AG20443 (cell line): Measurements from ENCODE around the gene TUBA3E.
A peak's percentile ranks its signal among the peaks of the same experiment; 100 is the strongest.
"Not testable (repeated sequence)": the region's sequence is repeated elsewhere in the genome, so short reads cannot be mapped to it uniquely, and the experiment has no call there.

Experiments
- DNase-seq: peaks from one replicate; pipeline ENCODE4 v3.0.0; 2012; ENCODE audit warnings: low spot score, mixed read lengths

The TUBA3E gene

DNA sequence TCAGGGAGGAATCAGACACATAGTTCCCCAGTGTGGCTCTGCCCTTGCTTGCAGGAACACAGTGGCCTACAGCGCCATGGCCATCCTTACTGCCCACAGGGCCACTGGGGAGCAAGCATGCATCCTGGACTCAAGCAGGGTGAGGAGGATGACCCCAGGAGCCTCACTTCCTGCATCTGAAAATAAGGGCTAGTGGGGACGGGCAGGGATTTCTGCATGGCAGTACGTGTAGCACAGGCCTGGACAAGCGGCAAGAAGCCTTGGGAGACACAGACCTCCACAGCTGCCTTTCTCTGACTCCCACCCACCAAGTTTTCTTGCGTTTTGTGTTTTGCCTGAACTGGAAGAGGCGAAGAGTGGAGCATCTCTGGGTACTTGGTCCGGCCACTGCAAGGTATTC lies 35.8 kb downstream of the TUBA3E start:
- DNase-seq, result not testable (repeated sequence)

DNA sequence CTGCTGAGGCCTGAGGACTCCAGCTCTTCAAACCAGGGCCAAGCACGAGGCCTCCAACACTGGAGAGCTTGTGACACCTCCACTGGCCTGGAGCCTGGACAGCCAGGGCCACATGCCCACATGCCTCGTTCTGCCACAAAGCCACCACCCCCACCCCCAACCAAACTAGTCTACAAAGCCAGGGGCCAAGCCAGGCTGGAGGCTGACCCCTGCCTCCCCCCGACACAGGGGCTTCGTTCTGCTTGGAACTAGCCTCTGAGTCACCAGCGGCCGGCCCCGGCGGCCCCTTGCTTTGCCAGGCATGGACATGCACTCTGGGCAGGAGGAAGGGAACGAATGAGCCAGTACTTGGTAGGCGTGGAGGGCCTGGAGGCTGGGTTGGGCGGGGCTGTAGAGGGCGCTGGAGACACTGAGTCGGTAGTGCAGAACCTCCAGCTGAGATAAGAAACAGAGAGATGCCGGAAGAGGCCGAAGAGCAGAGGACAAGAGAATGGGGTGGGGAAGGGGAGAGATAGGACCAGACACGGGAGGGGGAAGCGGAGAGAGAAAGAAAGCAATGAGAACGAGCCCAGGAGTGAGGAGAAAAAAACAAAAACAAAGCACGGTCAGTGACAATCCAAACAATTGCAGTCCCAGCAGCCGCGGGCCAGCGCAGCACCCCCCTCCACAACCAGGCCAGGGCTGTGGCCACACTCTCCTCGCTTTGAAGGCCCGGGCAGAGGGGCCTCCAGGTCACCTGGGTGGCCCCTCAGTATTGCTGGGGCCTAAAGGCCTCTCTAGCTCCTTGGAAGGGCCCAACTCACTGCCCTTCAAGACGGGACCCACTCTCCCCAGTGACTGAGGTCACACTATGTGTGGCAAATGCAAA lies 37.2 kb downstream of the TUBA3E start:
- DNase-seq, result not testable (repeated sequence)

DNA sequence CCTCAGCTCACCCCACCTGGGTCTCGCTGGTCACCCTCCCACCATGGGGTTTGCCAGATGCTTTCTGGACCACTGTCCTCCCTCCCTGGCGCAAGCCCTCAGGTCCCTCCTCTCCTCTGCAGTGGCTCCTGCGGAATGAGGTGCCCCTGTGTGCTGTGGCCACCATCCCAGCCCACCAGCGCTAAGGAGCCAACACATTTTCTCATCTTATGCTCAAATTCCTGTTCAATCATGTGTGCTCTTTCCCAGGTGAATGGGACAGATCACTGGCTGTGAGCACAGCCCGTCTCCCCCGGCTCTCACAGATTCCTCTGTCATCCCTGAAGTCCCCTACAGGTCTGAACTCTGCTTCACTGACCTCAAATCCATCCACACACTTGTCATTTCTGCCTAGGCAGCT lies 38.1 kb downstream of the TUBA3E start:
- no peak for DNase-seq

DNA sequence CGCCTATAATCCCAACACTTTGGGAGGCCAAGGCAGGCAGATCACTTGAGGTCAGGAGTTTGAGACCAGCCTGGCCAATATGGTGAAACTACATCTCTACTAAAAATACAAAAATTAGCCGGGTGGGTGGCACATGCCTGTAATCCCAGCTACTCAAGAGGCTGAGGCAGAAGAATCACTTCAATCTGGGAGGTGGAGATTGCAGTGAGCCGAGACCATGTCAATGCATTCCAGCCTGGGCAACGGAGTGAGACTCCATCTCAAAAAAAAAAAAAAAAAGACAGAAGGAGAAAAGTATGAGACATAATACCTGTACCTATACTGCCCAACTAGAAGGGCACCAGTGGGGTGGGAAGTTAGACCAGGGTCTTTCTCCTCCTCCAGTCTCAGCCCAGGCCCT lies 38.9 kb downstream of the TUBA3E start:
- not testable (repeated sequence) for DNase-seq

DNA sequence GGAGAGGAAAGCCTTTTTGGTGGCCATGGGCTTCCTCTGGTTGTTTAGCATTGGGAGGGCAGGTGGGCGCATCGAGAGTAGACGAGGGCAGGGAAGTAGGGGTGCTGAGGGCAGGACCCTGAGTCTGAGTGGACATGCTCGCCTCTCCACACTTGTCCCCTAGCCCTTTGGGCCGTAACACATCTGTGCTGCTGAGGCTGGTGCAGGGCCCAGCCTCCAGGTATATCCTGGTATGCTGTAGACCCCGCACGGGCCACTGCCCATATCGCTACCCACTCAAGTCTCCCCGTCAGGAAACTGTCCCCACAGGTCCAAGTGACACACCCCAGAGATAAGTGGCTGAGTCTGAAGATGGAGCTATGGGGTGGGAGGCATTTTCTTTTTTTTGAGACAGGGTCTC lies 39.6 kb downstream of the TUBA3E start:
- no peak for DNase-seq

DNA sequence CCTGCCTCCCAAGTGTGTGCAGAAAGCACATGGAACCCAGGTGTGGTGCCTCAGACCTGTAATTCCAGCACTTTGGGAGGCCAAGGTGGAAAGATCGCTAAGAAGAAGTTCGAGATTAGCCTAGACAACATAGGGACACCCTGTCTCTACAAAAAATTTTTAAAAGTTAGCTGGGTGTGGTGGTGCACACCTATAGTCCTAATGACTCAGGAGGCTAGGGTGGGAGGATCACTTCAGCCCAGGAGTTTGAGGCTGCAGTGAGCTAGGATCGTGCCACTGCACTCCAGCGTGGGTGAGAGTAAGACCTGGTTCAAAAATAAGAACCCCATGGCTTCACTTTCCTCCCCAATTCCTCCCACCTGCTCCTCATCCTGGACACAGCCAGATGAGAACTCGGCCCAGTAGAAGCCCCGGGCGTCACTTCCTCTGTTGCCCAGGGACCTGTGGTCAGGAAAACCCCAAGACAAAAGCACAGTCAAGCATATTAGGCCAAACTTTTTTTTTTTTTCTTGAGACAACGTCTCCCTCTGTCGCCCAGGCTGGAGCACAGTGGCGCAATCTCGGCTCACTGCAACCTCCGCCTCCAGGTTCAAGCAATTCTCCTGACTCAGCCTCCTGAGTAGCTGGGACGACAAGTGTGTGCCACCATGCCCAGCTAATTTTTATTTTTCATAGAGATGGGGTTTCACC lies 40.3 kb downstream of the TUBA3E start:
- not testable (repeated sequence) for DNase-seq

DNA sequence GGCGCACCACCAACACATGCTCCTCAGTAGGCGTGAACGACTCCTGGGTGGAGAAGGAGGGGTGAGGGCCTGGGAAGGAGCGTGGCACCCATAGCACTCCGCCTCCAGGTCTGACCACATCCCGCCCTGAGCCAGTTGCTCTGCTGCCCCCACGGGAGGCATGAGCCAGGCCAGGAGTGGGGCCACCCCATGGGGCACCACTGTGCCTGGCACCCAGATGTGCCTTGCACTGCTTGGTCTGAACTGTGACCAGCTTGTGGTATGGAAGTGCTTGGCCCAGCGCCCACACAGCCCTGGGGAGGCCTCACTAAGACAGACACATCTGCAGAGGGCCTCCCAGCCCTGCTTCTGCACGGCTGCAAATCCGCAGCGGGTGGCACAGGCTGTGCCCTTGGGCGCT lies 40.9 kb downstream of the TUBA3E start:
- not testable (repeated sequence) for DNase-seq

DNA sequence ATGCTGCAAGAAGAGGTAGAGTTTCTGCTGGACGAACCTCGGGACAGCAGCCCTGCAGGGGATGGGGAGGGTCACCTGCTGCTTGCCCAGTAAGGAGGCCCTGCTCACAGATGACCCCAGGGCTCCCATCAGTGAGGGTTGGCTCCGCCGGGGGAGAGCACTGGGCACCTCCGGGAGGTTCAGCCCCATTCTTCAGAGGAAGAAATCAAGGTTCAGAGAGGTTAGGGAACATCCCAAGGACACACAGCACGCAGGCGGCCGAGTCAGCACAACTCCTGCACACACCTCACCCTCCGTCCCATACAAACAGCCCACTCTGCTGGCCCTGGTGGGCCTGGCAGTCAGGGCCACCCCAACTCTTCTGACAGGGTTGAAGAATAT lies 41.6 kb downstream of the TUBA3E start:
- DNase-seq, result no peak

DNA sequence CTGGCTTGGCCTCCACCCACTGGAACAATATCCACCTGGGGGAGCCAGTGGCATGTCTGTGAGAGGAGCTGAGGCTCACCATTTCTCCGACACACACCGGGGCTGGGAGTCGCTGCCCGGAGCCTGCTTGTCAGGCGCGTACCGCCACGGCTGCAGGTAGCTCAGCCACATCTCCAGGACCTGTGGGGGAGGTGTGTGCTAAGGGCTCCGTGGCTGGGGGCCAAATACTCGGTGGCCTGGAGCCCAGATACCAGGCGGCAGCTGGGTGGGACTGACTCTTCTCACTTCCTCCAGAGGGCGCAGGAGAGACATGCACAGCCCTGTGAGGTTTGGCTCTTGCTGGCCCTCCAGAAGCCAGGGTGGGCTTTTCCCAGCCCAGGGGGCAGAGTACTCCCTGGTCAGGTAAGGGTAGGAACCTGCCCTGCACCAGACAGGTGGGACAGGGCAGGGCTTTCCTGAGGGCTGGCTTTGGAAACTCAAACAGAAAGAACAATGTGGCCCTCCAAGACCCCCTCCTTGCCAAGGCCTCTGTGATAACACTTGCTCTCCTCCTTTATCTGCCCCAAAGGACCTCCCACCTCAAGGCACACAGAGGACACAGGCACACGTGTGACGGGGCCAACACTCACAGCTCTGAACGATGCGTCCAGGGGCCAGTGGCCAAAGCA lies 42.1 kb downstream of the TUBA3E start:
- DNase-seq, result peak; percentile 32

DNA sequence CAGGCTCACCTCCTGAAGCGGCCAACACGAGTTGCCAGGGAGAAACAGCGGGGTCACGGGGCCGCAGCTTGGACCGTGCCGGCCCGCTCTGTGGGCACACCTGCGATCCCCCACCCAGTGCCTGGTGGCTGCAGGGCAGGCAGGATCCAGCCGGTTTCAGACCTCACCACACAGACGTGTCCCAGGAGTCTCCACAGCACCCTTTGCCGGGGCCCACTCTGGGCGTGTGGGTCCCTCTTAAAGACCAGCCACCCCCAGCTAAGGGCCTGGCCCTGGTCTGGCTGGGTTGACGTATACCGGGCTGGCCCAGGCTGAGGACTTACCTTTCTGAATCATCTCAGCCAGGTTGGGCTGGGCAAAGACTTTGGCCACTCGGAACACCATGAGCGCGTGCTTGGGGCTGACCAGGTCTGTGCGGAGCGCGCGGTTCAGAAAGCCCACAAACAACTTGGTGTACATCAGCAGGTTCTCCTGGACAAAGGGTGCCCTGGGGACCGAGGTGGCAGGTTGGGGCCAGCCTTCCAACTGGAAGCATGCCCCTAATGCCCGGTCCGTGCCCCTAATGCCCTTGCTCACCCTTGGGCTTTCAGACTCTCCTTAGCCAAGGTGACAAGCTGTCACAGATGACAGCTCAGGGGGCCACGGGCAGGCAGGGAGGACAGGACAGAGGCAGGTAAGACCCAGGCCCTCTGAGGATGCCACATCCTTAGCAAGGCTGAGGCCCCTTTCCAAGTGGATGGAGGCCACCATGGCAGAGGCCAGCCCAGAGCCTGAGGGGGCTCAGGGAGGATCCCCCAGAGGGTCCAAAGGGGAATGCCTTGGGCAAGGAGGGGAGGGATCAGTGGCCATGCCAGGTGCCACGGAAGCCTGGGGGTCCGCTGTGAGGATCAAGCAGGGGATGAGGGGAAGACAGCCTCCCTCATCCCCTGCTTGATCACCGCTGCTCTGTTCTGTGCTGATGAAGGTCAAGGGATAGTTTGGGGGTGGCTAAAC lies 43.2 kb downstream of the TUBA3E start:
- no peak for DNase-seq

DNA sequence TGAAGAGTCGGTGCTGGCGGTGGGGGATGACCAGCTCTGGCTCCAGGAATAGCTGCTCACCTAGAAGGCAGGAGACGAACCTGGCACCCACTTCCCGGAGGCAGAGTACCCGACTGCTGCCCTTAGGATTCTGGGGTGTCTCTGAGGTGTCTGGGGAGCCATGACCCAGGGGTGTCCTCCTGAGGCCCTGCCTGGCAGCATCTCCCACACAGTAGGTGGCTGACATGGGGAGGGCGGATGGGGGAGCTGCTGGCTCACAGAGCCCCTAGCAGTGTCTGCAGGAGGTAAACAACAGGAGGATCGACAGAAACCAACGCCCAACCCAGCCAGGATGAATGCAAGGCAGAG lies 43.8 kb downstream of the TUBA3E start:
- DNase-seq, result not testable (repeated sequence)

DNA sequence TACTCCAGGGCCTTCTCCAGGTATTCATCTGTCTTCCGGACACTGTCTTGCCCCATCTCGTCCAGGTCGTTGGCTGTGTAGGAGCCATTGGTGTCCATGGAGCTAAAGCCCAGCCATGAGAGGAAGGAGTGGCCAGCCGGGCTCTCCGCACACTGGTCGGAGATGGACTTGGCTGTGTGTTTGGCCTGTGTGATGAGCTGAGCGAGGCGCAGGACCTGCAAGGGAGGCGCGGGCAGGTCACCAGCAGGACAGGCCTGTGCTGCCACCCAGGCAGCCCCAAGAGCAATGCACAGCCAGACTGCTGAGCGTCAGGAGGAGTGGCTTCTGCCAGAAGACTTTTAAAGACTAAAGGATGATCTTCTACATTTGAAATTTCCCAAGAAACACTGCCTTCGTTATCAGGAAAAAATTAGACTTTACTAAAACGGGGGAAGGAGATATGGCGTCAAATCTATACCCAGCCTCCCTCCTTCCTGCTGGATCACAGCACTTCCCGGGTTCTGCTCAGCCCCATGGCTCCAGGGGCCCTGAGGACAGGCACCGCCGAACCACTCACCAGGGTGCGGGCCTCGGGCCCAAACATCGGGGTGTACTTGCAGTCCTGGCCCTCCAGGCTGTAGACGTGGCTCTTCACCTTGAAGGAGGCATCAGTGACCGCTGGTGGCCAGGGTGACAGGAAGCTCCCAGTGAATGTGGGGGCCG lies 44.4 kb downstream of the TUBA3E start:
- not testable (repeated sequence) for DNase-seq

DNA sequence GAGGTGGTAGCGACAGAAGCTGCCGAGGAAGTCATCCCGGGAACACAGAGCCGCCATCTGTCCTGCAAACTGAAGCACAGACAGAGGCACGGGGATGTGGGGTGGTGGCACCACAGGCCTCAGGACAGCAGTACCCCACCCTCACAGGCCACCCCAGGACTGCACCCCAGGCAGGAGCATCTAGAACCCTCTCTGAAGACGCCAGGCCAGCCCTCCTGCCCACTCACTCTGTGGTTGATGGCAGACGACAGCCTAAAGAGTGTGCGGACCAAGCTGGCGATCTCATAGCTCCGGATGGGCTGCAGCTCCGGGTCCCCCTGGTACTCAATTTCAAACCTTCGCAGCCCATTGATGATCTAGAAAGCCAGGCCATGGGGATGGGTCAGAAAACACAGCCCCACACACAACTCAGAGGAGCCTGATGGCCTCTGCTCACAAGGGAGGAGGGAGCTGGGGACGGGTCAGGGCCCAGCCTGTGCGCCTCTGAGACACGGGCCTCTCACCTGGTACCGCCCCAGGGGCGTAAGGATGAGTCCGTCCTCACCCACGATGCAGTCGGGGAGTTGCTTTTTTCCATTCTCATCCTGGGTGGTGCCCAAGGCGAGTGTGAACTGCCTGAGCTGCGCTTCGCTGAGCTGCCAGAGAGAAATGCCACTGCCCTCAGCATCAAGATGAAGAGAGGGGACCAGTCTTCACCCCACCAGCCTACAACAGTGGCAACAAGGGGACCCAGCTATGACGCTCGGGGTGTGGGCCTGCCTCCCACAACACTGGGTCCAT lies 45.2 kb downstream of the TUBA3E start:
- DNase-seq, result no peak

DNA sequence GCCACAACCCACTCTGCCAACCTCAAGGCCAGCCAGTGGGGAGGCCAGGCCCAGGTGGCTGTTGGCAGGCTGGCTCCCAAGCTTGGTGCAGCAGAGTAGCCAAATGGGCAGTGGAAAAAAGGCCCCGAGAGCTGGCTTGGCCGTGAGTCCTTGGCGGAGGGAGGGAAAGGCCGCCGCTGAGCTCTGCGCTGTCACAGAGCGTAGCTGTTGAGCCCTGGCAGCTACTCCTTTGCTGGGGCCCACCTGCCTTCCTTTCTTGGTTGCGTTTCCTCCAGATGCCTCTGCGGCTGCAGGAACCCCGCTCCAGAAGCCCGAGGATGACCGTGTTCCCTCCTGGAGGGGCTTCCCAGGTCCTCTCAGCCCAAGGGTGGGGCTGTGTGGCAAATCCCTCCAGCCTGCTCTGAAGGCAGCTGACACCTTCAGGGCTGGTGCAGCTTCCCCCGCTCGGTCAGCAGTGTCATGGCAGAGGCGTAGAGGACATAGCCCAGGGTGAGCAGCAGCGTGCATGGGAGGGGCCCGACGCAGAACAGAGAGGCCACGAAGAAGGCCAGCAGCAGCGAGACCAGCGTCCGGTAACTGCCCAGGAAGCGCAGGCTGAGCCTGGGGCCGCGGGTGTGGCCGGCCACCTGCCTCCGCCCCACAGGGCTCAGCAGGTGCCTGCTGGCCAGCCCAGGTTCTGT lies 46.0 kb downstream of the TUBA3E start:
- DNase-seq, result not testable (repeated sequence)

DNA sequence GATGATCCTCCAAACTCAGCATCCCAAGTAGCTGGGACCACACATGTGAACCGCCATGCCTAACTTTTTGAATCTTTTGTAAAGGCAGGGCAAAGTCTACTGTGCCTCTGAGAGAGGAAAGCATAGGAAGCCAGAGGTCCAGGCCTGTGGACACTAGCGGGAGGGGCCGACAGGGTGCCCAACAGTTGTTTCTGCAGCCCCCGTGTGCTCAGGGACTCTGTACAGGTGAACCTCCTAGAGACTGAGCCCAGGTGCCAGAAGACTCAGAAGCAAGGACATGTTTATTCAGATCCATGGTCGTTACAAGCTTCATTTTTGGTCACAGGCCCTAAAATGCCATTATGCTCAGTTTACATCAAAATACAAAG lies 47.1 kb downstream of the TUBA3E start:
- DNase-seq, result not testable (repeated sequence)

DNA sequence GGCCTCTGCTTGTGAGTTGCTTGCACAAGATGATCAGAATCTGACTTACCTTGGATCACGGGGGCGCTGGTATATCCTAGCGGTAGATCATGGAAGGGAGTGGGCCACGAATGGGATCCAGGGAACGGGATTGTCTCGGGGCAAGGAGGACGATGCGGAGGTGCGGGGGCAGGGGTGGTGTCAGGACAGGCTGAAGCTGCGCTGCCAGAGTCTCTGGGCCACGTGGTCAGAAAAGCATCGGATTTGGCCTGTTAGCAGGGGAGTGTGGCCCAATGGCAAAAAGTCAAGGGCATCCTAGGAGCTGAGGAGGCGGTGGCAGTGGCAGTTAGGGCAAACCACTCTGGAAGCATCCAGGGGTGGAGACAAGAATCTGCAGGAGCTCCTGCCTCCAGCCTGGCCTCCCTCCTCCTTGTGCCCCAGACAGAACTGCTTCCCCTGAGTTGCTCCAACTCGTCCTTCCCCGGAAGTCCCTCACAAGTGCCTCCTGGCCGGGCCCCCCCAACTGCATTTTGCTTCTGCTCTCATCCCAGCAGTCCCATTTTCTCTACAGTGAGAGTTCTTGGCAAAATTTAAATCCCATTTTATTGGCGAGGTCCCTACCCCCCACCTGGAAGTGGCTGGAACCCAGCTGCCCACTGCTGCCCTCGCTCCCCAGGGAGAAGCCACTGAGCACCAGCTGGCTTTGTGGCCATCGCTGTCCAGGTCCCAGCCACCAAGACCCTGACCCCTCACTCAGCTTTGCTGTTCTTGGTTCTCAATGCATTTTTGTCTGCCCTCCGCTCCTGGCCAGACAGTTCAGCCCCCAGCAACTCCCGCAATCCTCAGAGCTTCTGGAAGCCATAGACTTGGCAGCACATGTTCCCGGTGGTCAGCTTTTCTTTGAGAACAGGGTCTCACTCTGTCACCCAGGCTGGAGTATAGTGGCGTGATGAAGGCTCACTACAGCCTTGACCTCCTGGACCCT lies 47.8 kb downstream of the TUBA3E start:
- no peak for DNase-seq

DNA sequence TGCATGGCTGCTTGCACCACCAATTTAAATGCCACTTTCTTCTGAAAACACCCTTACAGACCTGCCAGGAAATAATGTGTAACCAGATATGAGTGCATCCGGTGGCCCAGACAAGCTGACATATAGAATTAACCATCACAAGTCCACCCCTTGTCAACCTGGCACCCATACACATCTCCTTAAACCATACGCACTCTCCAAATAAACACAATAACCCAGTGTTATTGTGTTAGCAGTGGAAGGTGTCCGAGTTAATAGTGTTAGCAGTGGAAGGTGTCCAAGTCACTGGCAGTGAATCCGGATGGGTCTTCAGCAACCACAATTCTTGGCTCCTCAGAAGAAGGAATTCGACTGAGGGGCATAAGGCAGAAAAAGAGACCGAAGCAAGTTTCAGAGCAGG lies 49.7 kb downstream of the TUBA3E start:
- not testable (repeated sequence) for DNase-seq

DNA sequence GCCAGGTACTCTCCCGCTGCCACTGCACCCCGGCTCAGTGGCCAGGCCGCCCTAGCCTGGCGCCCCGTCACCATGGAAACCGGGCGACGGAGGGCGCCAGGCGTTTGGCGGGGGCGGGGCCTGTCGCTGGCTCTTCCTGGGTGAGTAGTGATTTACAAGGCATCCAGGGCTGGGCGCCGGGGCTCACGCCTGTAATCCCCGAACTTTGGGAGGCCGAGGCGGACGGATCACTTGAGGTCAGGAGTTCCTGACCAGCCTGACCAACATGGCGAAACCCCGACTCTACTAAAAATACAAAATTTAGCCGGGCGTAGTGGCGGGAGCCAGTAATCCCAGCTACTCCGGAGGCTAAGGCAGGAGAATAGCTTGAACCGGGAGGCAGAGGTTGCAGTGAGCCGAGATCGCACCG lies 53.2 kb downstream of the TUBA3E start, which contains the start of gene CCDC74B:
CCDC74B (minus strand) TSS at position 107 of the 409 bp plus-strand sequence. CDS start 116 bp downstream, outside the sequence.
- not testable (repeated sequence) for DNase-seq
